ENCODE measurements around the gene SRC. TPM values are rescaled to one million over a fixed set of nuclear protein-coding genes. Genes with fewer than 3 reads are reported as not detected.

SRC gene
- total RNA-seq, 1 experiment from 2014 or later = 42.3 TPM

DNA sequence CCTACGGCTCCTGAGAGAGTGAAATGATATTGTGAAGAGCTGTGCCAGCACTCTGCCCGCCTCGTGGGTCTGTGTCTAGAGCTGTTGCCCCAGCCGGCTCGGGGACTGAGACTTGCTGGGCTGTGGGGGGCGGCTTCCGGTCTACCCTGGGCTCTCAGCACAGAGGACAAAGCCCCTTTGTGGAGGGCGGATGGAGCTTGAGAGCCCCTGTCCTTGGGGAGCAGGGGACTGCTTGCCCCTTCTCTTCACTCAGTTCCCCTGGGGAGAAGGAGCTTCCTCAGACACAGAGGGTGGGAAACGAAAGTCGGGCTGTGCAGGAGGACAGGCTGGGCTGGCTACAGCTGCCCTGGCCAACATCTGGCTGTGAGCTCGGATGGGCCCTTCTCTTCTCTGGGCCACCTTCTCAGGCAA, 11.0 kb downstream of the SRC start:
- Histone ChIP-seq H3K27ac (ENCODE audit: low read depth, low read length) (no peak overlapping the region), H3K36me3 (ENCODE audit: control insufficient read depth in 1 of 2, insufficient read depth in 2 of 2, low read length in 2 of 2) (0 out of 4 replicates have a peak, but pooled peaks cover 0 to 4% of the 10 kb centered on the region in 2 experiments), H3K4me2 (ENCODE audit: low read length) (no peak overlapping the region), H3K4me1 (ENCODE audit: control insufficient read depth in 1 of 2, insufficient read depth in 2 of 2, low read length in 2 of 2) (no peaks in the 10 kb centered on the region), H3K79me2 (ENCODE audit: insufficient read depth, low read length) (peaks cover 92% of the 10 kb centered on the region), H2AFZ (ENCODE audit: low read depth, low read length, poor library complexity, severe bottlenecking) (no peak overlapping the region), H3K4me3 (replicated peaks in 1 of 2; ENCODE audit: low read depth in 1 of 2, low read length in 2 of 2) (no peak overlapping the region), H3K9ac (ENCODE audit: low read length) (no peak overlapping the region), H3K9me3 (ENCODE audit: control insufficient read depth in 1 of 2, insufficient read depth in 1 of 2, low read depth in 1 of 2, low read length in 2 of 2) (no peaks in the 10 kb centered on the region), H4K20me1 (ENCODE audit: insufficient read depth) (no peaks in the 10 kb centered on the region), H3K9me2 (ENCODE audit: insufficient read depth) (no peaks in the 10 kb centered on the region), H3K27me3 (ENCODE audit: insufficient read depth, low read length) (no peaks in the 10 kb centered on the region)
- TF ChIP-seq RAD21 (IDR thresholded peaks at IDR 0.05; ENCODE audit: low read depth) (no peak), SP1 (IDR thresholded peaks at IDR 0.05; ENCODE audit: low read depth) (no peak), ZFX (IDR thresholded peaks at IDR 0.05) (no peak), JUND (IDR thresholded peaks at IDR 0.05) (no peak), ZNF274 (IDR thresholded peaks at IDR 0.05; ENCODE audit: low read depth, low read length) (no peak), ELF1 (IDR thresholded peaks at IDR 0.05; ENCODE audit: borderline replicate concordance, low read depth) (no peak), EGR1 (IDR thresholded peaks at IDR 0.05; ENCODE audit: low read depth) (no peak), CEBPB (IDR thresholded peaks at IDR 0.05; ENCODE audit: low read depth) (no peak), POLR2A (IDR thresholded peaks at IDR 0.05; ENCODE audit: borderline replicate concordance, extremely low read depth, insufficient read depth, insufficient read length) (no peak), SRF (IDR thresholded peaks at IDR 0.05; ENCODE audit: low read depth) (no peak), ZBTB33 (IDR thresholded peaks at IDR 0.05; ENCODE audit: extremely low read depth, insufficient replicate concordance, low read length) (no peak), EZH2phosphoT487 (IDR thresholded peaks at IDR 0.05; ENCODE audit: borderline replicate concordance) (no peak), REST (IDR thresholded peaks at IDR 0.05; ENCODE audit: low read depth) (no peak)
- TF ChIP-seq, protein P1, sequence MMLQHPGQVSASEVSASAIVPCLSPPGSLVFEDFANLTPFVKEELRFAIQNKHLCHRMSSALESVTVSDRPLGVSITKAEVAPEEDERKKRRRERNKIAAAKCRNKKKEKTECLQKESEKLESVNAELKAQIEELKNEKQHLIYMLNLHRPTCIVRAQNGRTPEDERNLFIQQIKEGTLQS (IDR thresholded peaks at IDR 0.05) = no peak
- TF ChIP-seq, protein P2, sequence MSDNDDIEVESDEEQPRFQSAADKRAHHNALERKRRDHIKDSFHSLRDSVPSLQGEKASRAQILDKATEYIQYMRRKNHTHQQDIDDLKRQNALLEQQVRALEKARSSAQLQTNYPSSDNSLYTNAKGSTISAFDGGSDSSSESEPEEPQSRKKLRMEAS (IDR thresholded peaks at IDR 0.05) = no peak
- POLR2A ChIA-PET = no interaction called here
- intact Hi-C loops (cut with micrococcal nuclease) = no loop called here
- RAD21 ChIA-PET (ENCODE audit: low non-redundant PET in 1 of 2, low total read pairs in 2 of 2, uncharacterized antibody in 2 of 2, unreplicated experiment in 2 of 2) = no interaction called here
- CTCF ChIA-PET = no interaction called here
- DNase-seq (ENCODE audit: low read depth, low spot score) (no peak), ATAC-seq (no peak)
- BruUV-seq (replicated peaks) = no TSS peak

All from HCT116 (cell line).